Sigmoid colon (tissue), 7 donors: Measurements from ENCODE around the gene FILIP1L. TPM values are rescaled to one million over a fixed set of nuclear protein-coding genes. Genes with fewer than 3 reads are reported as not detected.

Experiments
- DNase-seq: peaks from one replicate; pipeline ENCODE4 v3.0.0-alpha.2; 2019
- H3K27ac ChIP-seq, 4 donors: fragments of 200-600 bp; sonication (generic); one replicate each; pipeline ENCODE4 v1.5.1; 2016 to 2019; ENCODE audit warnings: mild to moderate bottlenecking in 1 of 4
- H3K27me3 ChIP-seq, 3 donors: fragments of 200-600 bp; sonication (generic); one replicate each; pipeline ENCODE4 v1.5.1; 2019; ENCODE audit warnings: mild to moderate bottlenecking in 1 of 3
- H3K36me3 ChIP-seq, 4 donors: fragments of 200-600 bp; sonication (generic); one replicate each; pipeline ENCODE4 v1.5.1; 2016 to 2019
- H3K4me1 ChIP-seq, 4 donors: fragments of 200-600 bp; sonication (generic); one replicate each; pipeline ENCODE4 v1.5.1; 2017 to 2019
- H3K4me3 ChIP-seq, 4 donors: fragments of 200-600 bp; sonication (generic); one replicate each; pipeline ENCODE4 v1.5.1; 2017 to 2019; ENCODE audit warnings: mild to moderate bottlenecking in 2 of 4, moderate library complexity in 1 of 4
- H3K9me3 ChIP-seq, 4 donors: fragments of 200-600 bp in 3 of 4; sonication (generic) in 3 of 4; one replicate each; pipeline versions ENCODE4 v1.5.1 to v1.6.1; 2013 to 2019
- EP300 ChIP-seq, 4 donors: sonication (generic); formaldehyde crosslinking; IDR thresholded peaks; one replicate each; pipeline ENCODE4 v1.6.1; 2017; ENCODE audit warnings: antibody characterized with exemption in 4 of 4
- POLR2A ChIP-seq, 2 donors: fragments of 450-650 bp; IDR thresholded peaks; one replicate each; pipeline ENCODE4 v1.6.1; 2016; ENCODE audit warnings: antibody characterized with exemption in 2 of 2, mild to moderate bottlenecking in 2 of 2, moderate library complexity in 2 of 2
- POLR2AphosphoS5 ChIP-seq, 4 donors: sonication (generic); formaldehyde crosslinking; IDR thresholded peaks; one replicate each; pipeline ENCODE4 v1.6.1; 2017; ENCODE audit warnings: antibody characterized with exemption in 4 of 4
- WGBS, 2 donors: extraction: QIAGEN DNeasy Blood & Tissue Kit; methylation state at CpG; one replicate each; pipeline ENCODE4 v1.1.7; 2013; 5-methylcytosine and 5-hydroxymethylcytosine counted together
- intact Hi-C: fragments of 100-400 bp; cut with DNase I; formaldehyde crosslinking; loops from one replicate; pipeline ENCODE4 v1.15.1; 2023
- polyA plus RNA-seq, 3 donors: library from polyadenylated mRNA; stranded (reverse); fragments of 200-250 nt; gene quantifications; one replicate each; pipeline ENCODE4 v1.2.3, GENCODE V29; 2013
- total RNA-seq, 4 donors: library from RNA; depleted of rRNA; stranded (reverse); fragments of >200 nt; gene quantifications; one replicate each; pipeline ENCODE4 v1.1.0, GENCODE V29; 2016
- TF ChIP-seq, protein P1 (sequence below), 4 experiments: fragments of 450-650 bp in 3 of 4; fragments of 200-600 bp in 1 of 4; IDR thresholded peaks; one replicate each; pipeline ENCODE4 v1.5.1; 2016 to 2019; ENCODE audit warnings: antibody characterized with exemption in 4 of 4, mild to moderate bottlenecking in 3 of 4, moderate library complexity in 2 of 4
- donor health status: healthy with polysubstance abuse.
- donor health status: Bipolar disorder and iron deficiency.
- donor health status: healthy.

FILIP1L gene
- total and polyA plus RNA-seq, 7 donors = 6.0 to 93.3 (median 42.5) TPM

DNA sequence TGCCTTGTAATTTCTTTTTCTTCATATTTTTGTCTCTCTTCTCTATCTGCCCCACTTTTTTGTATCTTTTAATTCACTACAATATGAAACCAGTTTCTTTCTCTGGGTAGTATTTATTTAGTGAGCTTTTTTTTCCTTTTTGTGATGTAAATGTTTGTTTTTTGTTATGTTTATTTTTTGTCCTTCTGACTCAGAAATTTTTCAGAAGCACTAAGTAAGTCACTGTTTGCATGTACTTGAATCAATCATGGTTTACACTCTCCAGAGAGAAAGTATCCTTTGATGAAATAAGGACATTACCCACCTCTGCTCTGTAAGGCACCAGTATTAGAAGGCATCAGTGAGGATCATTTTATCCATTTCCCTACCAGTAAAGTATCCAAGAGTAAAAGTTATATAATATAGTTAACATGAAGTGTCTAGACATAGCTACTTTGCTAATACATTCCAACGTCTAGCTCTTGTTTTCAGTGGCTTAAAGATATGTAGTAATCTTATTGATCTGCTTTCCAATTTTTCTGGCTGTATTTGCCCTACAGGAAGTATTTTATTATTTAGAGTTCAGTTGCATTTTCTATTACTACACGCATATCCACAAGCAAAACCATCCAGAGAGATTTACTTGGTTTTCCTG is 25.4 kb downstream of the FILIP1L start:
- WGBS, 2 donors = 83 to 90% methylated on average over 2 of the region's 2 CpGs
- no peak overlapping the region for H3K27ac ChIP-seq
- intact Hi-C loops = no loop called here
- H3K4me1 ChIP-seq = peaks cover 0 to 28% (median 15%) of the 10 kb centered on the region in 4 donors
- H3K9me3 ChIP-seq = no peaks in the 10 kb centered on the region
- H3K4me3 ChIP-seq = no peak overlapping the region
- no peaks in the 10 kb centered on the region for H3K36me3 ChIP-seq
- no peak for DNase-seq
- no peaks in the 10 kb centered on the region for H3K27me3 ChIP-seq
- TF ChIP-seq POLR2AphosphoS5 (IDR thresholded peaks at IDR 0.05) (no peak), EP300 (IDR thresholded peaks at IDR 0.05) (no peak), POLR2A (IDR thresholded peaks at IDR 0.05) (no peak)
- TF ChIP-seq, protein P1, sequence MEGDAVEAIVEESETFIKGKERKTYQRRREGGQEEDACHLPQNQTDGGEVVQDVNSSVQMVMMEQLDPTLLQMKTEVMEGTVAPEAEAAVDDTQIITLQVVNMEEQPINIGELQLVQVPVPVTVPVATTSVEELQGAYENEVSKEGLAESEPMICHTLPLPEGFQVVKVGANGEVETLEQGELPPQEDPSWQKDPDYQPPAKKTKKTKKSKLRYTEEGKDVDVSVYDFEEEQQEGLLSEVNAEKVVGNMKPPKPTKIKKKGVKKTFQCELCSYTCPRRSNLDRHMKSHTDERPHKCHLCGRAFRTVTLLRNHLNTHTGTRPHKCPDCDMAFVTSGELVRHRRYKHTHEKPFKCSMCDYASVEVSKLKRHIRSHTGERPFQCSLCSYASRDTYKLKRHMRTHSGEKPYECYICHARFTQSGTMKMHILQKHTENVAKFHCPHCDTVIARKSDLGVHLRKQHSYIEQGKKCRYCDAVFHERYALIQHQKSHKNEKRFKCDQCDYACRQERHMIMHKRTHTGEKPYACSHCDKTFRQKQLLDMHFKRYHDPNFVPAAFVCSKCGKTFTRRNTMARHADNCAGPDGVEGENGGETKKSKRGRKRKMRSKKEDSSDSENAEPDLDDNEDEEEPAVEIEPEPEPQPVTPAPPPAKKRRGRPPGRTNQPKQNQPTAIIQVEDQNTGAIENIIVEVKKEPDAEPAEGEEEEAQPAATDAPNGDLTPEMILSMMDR (IDR thresholded peaks at IDR 0.05) = no peak

DNA sequence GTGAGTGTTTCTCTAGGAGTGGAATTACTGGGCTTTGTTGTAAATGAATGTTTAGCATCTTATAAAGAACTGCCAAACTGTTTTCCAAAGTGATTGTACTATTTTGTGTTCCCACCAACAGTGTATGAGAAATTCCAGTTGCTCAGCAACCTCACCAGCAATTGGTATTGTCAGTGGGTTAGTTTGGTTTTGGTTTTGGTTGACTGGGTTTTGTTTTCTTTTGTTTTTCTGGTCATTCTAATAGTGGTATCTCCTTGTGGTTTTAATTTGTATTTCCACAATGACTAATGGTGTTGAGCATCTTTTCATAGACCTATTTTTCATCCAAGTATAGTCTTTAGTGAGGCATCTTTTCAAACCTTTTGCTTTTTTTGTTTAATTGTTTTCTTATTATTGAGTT is 27.1 kb downstream of the FILIP1L start:
- no peak overlapping the region for H3K4me3 ChIP-seq
- no peaks in the 10 kb centered on the region for H3K27me3 ChIP-seq
- DNase-seq = no peak
- no peaks in the 10 kb centered on the region for H3K9me3 ChIP-seq
- TF ChIP-seq EP300 (IDR thresholded peaks at IDR 0.05) (no peak), POLR2A (IDR thresholded peaks at IDR 0.05) (no peak), POLR2AphosphoS5 (IDR thresholded peaks at IDR 0.05) (no peak)
- TF ChIP-seq, protein P1 (IDR thresholded peaks at IDR 0.05) = no peak
- peak overlapping the region in 3 of 4 donors; percentile 31 to 51 (median 39) for H3K27ac ChIP-seq
- peaks cover 0 to 30% (median 16%) of the 10 kb centered on the region in 4 donors for H3K4me1 ChIP-seq
- intact Hi-C loops = no loop called here
- H3K36me3 ChIP-seq = no peaks in the 10 kb centered on the region

DNA sequence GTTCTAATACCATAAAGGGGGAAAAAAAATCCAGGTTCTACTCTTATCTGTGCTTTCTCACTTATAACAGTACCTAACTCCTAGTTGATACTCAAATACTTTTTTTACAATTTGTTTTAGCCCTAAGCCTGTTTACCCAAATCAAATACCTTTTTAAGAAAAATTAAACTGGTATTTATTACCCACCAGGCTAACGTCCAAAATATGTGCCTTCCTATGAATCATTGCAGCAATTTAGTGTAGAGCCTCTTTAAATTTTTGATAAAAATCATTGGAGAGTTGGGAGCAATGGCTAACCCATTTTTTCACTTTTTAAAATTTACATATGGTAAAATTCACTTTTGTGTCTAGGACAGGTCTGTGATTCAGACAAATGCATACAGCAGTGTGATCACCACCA is 27.9 kb downstream of the FILIP1L start:
- H3K27me3 ChIP-seq = no peaks in the 10 kb centered on the region
- peak overlapping the region in 3 of 4 donors; percentile 31 to 51 (median 39) for H3K27ac ChIP-seq
- no peaks in the 10 kb centered on the region for H3K36me3 ChIP-seq
- intact Hi-C loops = no loop called here
- 38 to 68% methylated on average over 1 of the region's 1 CpG for WGBS, 2 donors
- H3K9me3 ChIP-seq = no peaks in the 10 kb centered on the region
- DNase-seq = no peak
- TF ChIP-seq POLR2A (IDR thresholded peaks at IDR 0.05) (no peak), EP300 (IDR thresholded peaks at IDR 0.05) (no peak), POLR2AphosphoS5 (IDR thresholded peaks at IDR 0.05) (no peak)
- TF ChIP-seq, protein P1 (IDR thresholded peaks at IDR 0.05) = no peak
- no peak overlapping the region for H3K4me3 ChIP-seq
- peaks cover 0 to 34% (median 16%) of the 10 kb centered on the region in 4 donors for H3K4me1 ChIP-seq

DNA sequence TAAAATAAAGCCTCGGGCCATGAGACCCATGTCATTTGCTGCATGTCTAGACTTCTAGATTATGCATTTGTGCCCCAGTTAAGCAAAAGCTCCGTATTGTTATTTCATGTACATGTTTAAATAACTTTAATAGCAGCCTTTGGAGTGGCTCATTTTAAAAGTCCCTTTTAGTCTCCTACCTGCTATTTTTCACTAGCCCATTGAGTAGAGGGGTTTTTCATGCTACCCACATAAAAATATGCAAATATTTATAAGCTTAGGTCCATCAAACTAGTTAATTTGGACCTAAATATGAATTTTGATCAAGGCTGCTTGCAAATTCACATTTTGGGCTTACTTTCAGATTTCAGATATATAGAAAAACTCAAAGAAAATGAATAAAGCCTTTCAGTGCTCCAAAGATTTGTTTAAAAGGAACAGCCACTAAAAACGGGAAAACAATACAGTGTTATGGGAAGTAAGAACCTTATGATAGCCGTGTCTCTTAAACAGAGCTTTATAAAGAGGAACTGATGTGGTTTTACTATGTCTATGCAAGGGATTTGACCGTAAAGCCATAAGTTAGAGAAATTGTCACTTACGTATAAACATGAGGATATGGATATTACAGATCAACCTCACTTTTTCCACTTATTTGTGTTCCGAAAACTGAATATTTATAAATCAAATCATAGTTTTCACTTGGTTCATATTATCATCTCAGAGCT is 30.0 kb downstream of the FILIP1L start:
- Histone ChIP-seq H3K27me3 (no peaks in the 10 kb centered on the region), H3K36me3 (no peaks in the 10 kb centered on the region), H3K9me3 (no peaks in the 10 kb centered on the region), H3K4me1 (peaks cover 0 to 29% (median 16%) of the 10 kb centered on the region in 4 donors), H3K27ac (peak overlapping the region in 1 of 4 donors; percentile 51), H3K4me3 (no peak overlapping the region)
- no peak for DNase-seq
- TF ChIP-seq POLR2AphosphoS5 (IDR thresholded peaks at IDR 0.05) = no peak
- no peak for TF ChIP-seq EP300 (IDR thresholded peaks at IDR 0.05)
- TF ChIP-seq, protein P1 (IDR thresholded peaks at IDR 0.05) = no peak
- TF ChIP-seq POLR2A (IDR thresholded peaks at IDR 0.05) = no peak
- intact Hi-C loops = no loop called here
- 71 to 89% methylated on average over 7 of the region's 7 CpGs for WGBS, 2 donors
